SH-SY5Y (cell line): ENCODE data around the gene OSTF1.

ENCODE experiments used
- GATA2 ChIP-seq: IDR thresholded peaks from 2 replicates; pipeline ENCODE4 v1.6.1; 2011; ENCODE audit warnings: mild to moderate bottlenecking, low read depth, low read length
- GATA3 ChIP-seq: IDR thresholded peaks from 2 replicates; pipeline ENCODE4 v1.6.1; 2011; ENCODE audit warnings: low read depth, mild to moderate bottlenecking, low read length, moderate library complexity

DNA sequence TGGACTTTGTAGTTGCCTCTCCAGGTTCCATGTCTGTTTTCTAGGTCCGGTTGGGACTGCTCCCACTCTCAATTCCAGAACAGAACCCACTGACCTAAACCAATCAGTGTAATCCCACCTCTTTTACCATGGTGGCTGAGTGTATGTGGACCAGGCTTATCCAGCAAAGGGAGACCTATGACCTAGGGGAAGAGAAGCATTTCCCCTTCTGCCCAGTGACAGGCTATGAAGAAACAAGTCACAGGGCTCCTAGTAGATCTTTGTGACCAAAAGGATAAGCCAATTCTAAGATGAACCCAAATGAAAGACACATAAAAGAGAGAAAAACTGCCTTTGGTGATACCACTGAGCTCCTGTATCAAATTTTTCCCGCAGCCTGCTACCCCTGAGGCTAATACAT is 6.7 kb upstream of the OSTF1 start:
- TF ChIP-seq GATA2: no peak
- no peak for TF ChIP-seq GATA3
